Measurements from ENCODE around the gene RNF217. TPM values are rescaled to one million over a fixed set of nuclear protein-coding genes. Genes with fewer than 3 reads are reported as not detected.

RNF217 gene
- total RNA-seq, 1 donor from 2014 or later, result not detected

DNA sequence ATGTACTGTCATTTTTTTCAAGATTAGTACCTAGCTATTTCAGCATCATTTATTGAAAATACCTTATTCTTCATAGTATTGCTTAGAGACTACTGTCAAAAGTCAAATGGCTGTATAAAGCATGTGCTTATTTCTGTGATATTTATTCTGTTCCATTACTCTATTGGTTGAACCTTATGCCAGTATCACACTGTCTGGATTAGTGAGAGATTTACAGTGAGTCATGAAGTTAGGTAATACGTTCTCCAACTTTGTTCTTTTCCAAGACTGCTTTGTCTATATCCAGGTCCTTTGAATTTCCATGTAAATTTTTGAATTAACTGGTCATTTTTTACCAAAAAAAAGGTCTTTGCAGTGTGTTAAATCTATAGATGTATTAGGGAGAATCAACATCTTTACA is 18.6 kb upstream of the RNF217 start:
- Mint-ChIP-seq H3K27ac (no peak overlapping the region), H3K4me3 (no peak overlapping the region)
- no peak for DNase-seq

DNA sequence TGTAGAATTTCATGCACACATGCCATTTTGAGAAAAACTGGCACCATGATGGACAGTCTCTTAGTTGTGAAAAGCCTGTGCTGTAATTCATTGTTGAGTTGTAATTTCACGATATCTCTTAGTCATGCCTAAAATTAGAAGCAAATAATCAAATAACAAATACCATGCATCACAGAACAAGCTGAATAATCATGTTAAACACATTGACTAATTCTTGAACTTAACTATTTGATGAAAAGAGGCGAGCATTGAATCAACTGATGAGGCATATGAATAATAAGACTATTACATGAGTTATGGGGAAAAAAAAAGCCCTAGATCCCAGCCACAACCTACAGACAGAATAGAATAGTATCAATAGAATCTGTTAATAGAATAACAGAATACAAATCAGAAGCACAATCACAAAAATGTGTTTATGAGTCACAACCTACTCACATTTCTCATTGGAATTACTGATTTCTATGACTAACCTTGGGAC is 14.2 kb upstream of the RNF217 start:
- no peak overlapping the region for H3K27ac Mint-ChIP-seq
- no peaks in the 10 kb centered on the region for H3K4me1 Mint-ChIP-seq
- ChIA-PET CTCF (no interaction called here), POLR2A (no interaction called here)
- H3K36me3 Mint-ChIP-seq (ENCODE audit: low read depth), result no peaks in the 10 kb centered on the region
- H3K4me3 Mint-ChIP-seq, result no peak overlapping the region
- TF ChIP-seq, protein P1, sequence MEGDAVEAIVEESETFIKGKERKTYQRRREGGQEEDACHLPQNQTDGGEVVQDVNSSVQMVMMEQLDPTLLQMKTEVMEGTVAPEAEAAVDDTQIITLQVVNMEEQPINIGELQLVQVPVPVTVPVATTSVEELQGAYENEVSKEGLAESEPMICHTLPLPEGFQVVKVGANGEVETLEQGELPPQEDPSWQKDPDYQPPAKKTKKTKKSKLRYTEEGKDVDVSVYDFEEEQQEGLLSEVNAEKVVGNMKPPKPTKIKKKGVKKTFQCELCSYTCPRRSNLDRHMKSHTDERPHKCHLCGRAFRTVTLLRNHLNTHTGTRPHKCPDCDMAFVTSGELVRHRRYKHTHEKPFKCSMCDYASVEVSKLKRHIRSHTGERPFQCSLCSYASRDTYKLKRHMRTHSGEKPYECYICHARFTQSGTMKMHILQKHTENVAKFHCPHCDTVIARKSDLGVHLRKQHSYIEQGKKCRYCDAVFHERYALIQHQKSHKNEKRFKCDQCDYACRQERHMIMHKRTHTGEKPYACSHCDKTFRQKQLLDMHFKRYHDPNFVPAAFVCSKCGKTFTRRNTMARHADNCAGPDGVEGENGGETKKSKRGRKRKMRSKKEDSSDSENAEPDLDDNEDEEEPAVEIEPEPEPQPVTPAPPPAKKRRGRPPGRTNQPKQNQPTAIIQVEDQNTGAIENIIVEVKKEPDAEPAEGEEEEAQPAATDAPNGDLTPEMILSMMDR (IDR thresholded peaks at IDR 0.05), result no peak
- DNase-seq (no peak), ATAC-seq (ENCODE audit: low read depth) (no peak)
- intact Hi-C loops (cut with micrococcal nuclease), result no loop called here
- H3K27me3 Mint-ChIP-seq, result no peaks in the 10 kb centered on the region
- H3K9me3 Mint-ChIP-seq, result no peaks in the 10 kb centered on the region

More for the DNA sequence above, 18.6 kb upstream of the RNF217 start:
- no peaks in the 10 kb centered on the region for H3K27me3 Mint-ChIP-seq
- POLR2A ChIA-PET, result no interaction called here
- H3K36me3 Mint-ChIP-seq (ENCODE audit: low read depth), result no peaks in the 10 kb centered on the region
- intact Hi-C loops (cut with micrococcal nuclease), result no loop called here
- H3K4me1 Mint-ChIP-seq, result no peaks in the 10 kb centered on the region
- no peaks in the 10 kb centered on the region for H3K9me3 Mint-ChIP-seq
- CTCF ChIA-PET, result no interaction called here
- TF ChIP-seq, protein P1 (IDR thresholded peaks at IDR 0.05), result no peak
- ATAC-seq (ENCODE audit: low read depth), result no peak

DNA sequence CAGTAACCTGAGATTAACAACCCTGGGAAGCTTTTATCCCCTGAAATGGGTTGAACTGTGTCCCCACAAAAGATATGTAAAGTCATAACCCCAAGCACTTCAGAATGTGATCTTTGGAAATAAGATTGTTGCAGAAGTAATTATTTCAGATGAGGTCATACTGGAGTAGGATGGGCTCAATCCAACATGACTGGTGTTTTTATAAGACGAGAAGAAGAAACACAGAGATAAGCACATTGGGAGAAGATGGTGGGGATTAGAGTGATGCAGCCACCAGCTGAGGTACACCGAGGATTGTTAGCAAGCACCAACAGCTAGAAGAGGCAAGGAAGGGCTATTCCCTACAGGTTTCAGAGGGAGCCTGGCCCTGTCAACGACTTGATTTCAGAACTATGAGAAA is 12.5 kb upstream of the RNF217 start:
- DNase-seq, result no peak
- ATAC-seq (ENCODE audit: low read depth), result no peak
- CTCF ChIA-PET, result no interaction called here
- H3K27ac Mint-ChIP-seq, result no peak overlapping the region
- no peaks in the 10 kb centered on the region for H3K27me3 Mint-ChIP-seq
- no peaks in the 10 kb centered on the region for H3K36me3 Mint-ChIP-seq (ENCODE audit: low read depth)
- intact Hi-C loops (cut with micrococcal nuclease), result no loop called here
- H3K4me3 Mint-ChIP-seq, result no peak overlapping the region
- POLR2A ChIA-PET, result no interaction called here
- H3K4me1 Mint-ChIP-seq, result no peaks in the 10 kb centered on the region
- TF ChIP-seq, protein P1 (IDR thresholded peaks at IDR 0.05), result no peak
- no peaks in the 10 kb centered on the region for H3K9me3 Mint-ChIP-seq

DNA sequence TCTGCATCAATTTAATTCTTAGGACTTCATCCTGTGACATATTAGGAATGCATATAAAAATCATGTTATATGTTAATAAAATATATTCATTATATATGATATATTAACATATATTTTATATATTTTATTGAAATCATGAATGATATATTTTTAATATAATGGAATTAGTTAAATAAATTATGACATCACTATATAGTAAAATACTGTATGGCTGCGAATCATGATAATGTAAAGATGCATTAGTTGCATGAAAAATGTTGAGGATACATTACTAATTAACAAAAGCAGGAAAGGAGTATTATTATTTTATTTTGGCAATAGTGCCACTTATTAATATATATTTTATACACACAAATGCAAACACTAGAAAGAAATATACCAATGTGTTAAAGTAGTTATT is 8.4 kb upstream of the RNF217 start:
- H3K27ac Mint-ChIP-seq, result no peak overlapping the region
- H3K27me3 Mint-ChIP-seq, result no peaks in the 10 kb centered on the region
- H3K9me3 Mint-ChIP-seq, result no peaks in the 10 kb centered on the region
- H3K4me3 Mint-ChIP-seq, result no peak overlapping the region
- H3K36me3 Mint-ChIP-seq (ENCODE audit: low read depth), result no peaks in the 10 kb centered on the region
- H3K4me1 Mint-ChIP-seq, result no peaks in the 10 kb centered on the region
- ChIA-PET CTCF (no interaction called here), POLR2A (no interaction called here)
- ATAC-seq (ENCODE audit: low read depth) (no peak), DNase-seq (no peak)
- TF ChIP-seq, protein P1 (IDR thresholded peaks at IDR 0.05), result no peak
- intact Hi-C loops (cut with micrococcal nuclease), result no loop called here

DNA sequence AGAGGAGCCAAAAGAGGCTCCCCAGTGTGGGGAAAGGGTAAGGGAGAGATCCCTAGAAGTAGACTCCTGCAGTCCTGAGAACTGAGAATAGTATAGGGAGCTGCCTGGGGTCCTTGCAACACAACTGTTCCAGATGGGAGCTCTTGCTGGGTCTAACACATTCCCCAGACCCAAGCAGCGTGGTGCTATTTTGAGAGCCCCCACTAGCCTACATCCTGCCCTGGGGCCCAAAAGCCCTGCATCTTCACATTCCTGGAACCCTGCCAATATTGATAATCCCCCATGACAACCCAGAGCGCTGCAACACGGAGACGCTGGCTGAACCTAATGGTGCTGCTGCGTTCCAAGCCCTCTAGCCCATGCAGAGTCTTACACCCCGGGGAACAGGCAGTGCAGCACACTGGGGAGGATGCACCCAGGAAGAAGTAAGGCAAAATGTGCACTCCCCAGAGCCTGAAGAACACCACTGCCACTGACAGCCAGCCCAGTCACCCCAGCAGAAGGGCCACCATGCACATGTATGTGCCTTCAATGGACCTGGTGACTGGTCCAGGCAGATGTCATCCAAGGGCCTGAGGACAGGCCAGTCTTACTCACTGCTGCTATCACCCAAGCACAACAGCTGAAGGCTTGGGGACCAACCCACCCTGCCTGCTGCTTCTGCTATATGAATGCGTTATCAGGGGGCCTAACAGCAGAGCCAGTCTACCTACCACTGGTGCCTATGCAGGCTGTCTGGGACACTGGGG is 7.0 kb upstream of the RNF217 start:
- H3K4me1 Mint-ChIP-seq, result no peaks in the 10 kb centered on the region
- CTCF ChIA-PET, result no interaction called here
- intact Hi-C loops (cut with micrococcal nuclease), result no loop called here

More for the DNA sequence above, 7.0 kb upstream of the RNF217 start:
- TF ChIP-seq, protein P1 (IDR thresholded peaks at IDR 0.05), result no peak
- H3K36me3 Mint-ChIP-seq (ENCODE audit: low read depth), result no peaks in the 10 kb centered on the region
- no peak overlapping the region for H3K27ac Mint-ChIP-seq
- ATAC-seq (ENCODE audit: low read depth) (no peak), DNase-seq (no peak)
- no peaks in the 10 kb centered on the region for H3K9me3 Mint-ChIP-seq
- POLR2A ChIA-PET, result no interaction called here
- no peak overlapping the region for H3K4me3 Mint-ChIP-seq
- peaks cover 2% of the 10 kb centered on the region for H3K27me3 Mint-ChIP-seq

All from activated B cell treated with CpG ODN at 0.5 μM for 24 hours (primary cell).